Spleen (tissue), 7 donors: ENCODE measurements around the gene PPFIA1.

Source experiments
- CTCF ChIP-seq, 11 experiments: fragments of 200-600 bp in 7 of 11; fragments of 450-650 bp in 4 of 11; sonication (generic) in 4 of 11; IDR thresholded peaks in 8 of 11; conservative IDR thresholded peaks in 3 of 11; 1 replicate in 7 of 11; 2 replicates in 4 of 11; pipeline versions ENCODE4 v1.4.0 to v1.8.0; 2016 to 2021; ENCODE audit warnings: antibody characterized with exemption in 11 of 11, inconsistent platforms in 4 of 11, mild to moderate bottlenecking in 1 of 11
- POLR2A ChIP-seq, 3 donors: fragments of 450-650 bp; IDR thresholded peaks; one replicate each; pipeline ENCODE4 v1.5.1; 2017; ENCODE audit warnings: antibody characterized with exemption in 3 of 3, mild to moderate bottlenecking in 1 of 3
- donor health status: DM: no; HTN: no; CAD: no; lungs with moderate emphysema.
- donor health status: DM: no; HTN: no; CAD: no.
- donor health status: DM: no; HTN: no; CAD: no.

GRCh38 chr11:70233962-70234361 is 36.5 kb upstream of the PPFIA1 start:
- TF ChIP-seq CTCF (IDR thresholded peaks at IDR 0.05 in 8 of 11, conservative IDR thresholded peaks at IDR 0.05 in 3 of 11) (no peak), POLR2A (IDR thresholded peaks at IDR 0.05) (no peak)
